ENCODE data around the gene CLASP2.

CLASP2 gene

GRCh38 chr3:33496449-33496848, 221.6 kb downstream of the CLASP2 start:
- H3K27me3 ChIP-seq (ENCODE audit: low read length): no peaks in the 10 kb centered on the region
- TF ChIP-seq EZH2phosphoT487 (conservative IDR thresholded peaks at IDR 0.05; ENCODE audit: low read length): no peak
- no peak for TF ChIP-seq CTCF (IDR thresholded peaks at IDR 0.05; ENCODE audit: insufficient read depth, low read length, poor library complexity, severe bottlenecking)
- no peaks in the 10 kb centered on the region for H3K9me2 ChIP-seq (replicated peaks; ENCODE audit: insufficient read depth, low read length)
- no peaks in the 10 kb centered on the region for H3K79me2 ChIP-seq (ENCODE audit: insufficient read depth, low read length)
- no peaks in the 10 kb centered on the region for H4K20me1 ChIP-seq (ENCODE audit: low read depth, low read length)
- H3K9me3 ChIP-seq (ENCODE audit: insufficient read depth, low read length): no peaks in the 10 kb centered on the region
- H3K4me3 ChIP-seq (ENCODE audit: insufficient read depth, low read length, poor library complexity, severe bottlenecking): no peak overlapping the region
- no peak overlapping the region for H2AFZ ChIP-seq (ENCODE audit: low read depth, low read length, severe bottlenecking)
- peaks cover 6% of the 10 kb centered on the region; the same call in 1 of the 2 replicates for H3K36me3 ChIP-seq (ENCODE audit: low read length)
- no peak overlapping the region for H3K27ac ChIP-seq (ENCODE audit: low read depth, low read length)
- no peak overlapping the region for H3K4me2 ChIP-seq (ENCODE audit: low read depth, low read length, poor library complexity, severe bottlenecking)
- 0 out of 2 replicates have a peak, but pooled peaks cover 4% of the 10 kb centered on the region for H3F3A ChIP-seq (ENCODE audit: insufficient read depth)
- H3K9ac ChIP-seq (ENCODE audit: low read length): no peak overlapping the region

GRCh38 chr3:33491721-33492120, 226.3 kb downstream of the CLASP2 start:
- Histone ChIP-seq H3K9me2 (replicated peaks; ENCODE audit: insufficient read depth, low read length) (no peaks in the 10 kb centered on the region), H3K27me3 (ENCODE audit: low read length) (no peaks in the 10 kb centered on the region), H3K36me3 (ENCODE audit: low read length) (no peaks in the 10 kb centered on the region), H3K4me2 (ENCODE audit: low read depth, low read length, poor library complexity, severe bottlenecking) (no peak overlapping the region), H2AFZ (ENCODE audit: low read depth, low read length, severe bottlenecking) (no peak overlapping the region), H3F3A (ENCODE audit: insufficient read depth) (0 out of 2 replicates have a peak, but pooled peaks cover 4% of the 10 kb centered on the region), H3K27ac (ENCODE audit: low read depth, low read length) (no peak overlapping the region), H3K4me3 (ENCODE audit: insufficient read depth, low read length, poor library complexity, severe bottlenecking) (no peak overlapping the region), H3K9me3 (ENCODE audit: insufficient read depth, low read length) (no peaks in the 10 kb centered on the region), H3K9ac (ENCODE audit: low read length) (no peak overlapping the region), H4K20me1 (ENCODE audit: low read depth, low read length) (no peaks in the 10 kb centered on the region), H3K79me2 (ENCODE audit: insufficient read depth, low read length) (no peaks in the 10 kb centered on the region)
- no peak for TF ChIP-seq EZH2phosphoT487 (conservative IDR thresholded peaks at IDR 0.05; ENCODE audit: low read length)
- TF ChIP-seq CTCF (IDR thresholded peaks at IDR 0.05; ENCODE audit: insufficient read depth, low read length, poor library complexity, severe bottlenecking): no peak

- TF ChIP-seq CTCF (IDR thresholded peaks at IDR 0.05; ENCODE audit: insufficient read depth, low read length, poor library complexity, severe bottlenecking): no peak
- TF ChIP-seq EZH2phosphoT487 (conservative IDR thresholded peaks at IDR 0.05; ENCODE audit: low read length): no peak
- Histone ChIP-seq H2AFZ (ENCODE audit: low read depth, low read length, severe bottlenecking) (no peak overlapping the region), H3K4me2 (ENCODE audit: low read depth, low read length, poor library complexity, severe bottlenecking) (no peak overlapping the region), H3K9me3 (ENCODE audit: insufficient read depth, low read length) (no peaks in the 10 kb centered on the region), H3K36me3 (ENCODE audit: low read length) (no peaks in the 10 kb centered on the region), H3K79me2 (ENCODE audit: insufficient read depth, low read length) (no peaks in the 10 kb centered on the region), H3F3A (ENCODE audit: insufficient read depth) (0 out of 2 replicates have a peak, but pooled peaks cover under 1% of the 10 kb centered on the region), H4K20me1 (ENCODE audit: low read depth, low read length) (no peaks in the 10 kb centered on the region), H3K9ac (ENCODE audit: low read length) (no peak overlapping the region), H3K9me2 (replicated peaks; ENCODE audit: insufficient read depth, low read length) (no peaks in the 10 kb centered on the region), H3K27ac (ENCODE audit: low read depth, low read length) (no peak overlapping the region), H3K27me3 (ENCODE audit: low read length) (no peaks in the 10 kb centered on the region), H3K4me3 (ENCODE audit: insufficient read depth, low read length, poor library complexity, severe bottlenecking) (no peak overlapping the region)
Measured at GRCh38 chr3:33490641-33491241, 227.3 kb downstream of the CLASP2 start.

Data from SU-DHL-6 (cell line).